HUES48 (cell line): ENCODE results near the gene ABCA4.

Experiments
- H3K27ac ChIP-seq: one replicate; pipeline ENCODE4 v1.7.0; 2013; ENCODE audit warnings: low read depth, low read length, inconsistent platforms
- H3K27me3 ChIP-seq: 2 replicates; pipeline ENCODE4 v1.6.1; 2013; ENCODE audit warnings: mild to moderate bottlenecking, low read length; ENCODE audit not compliant: control insufficient read depth, insufficient read depth
- H3K36me3 ChIP-seq: 2 replicates; pipeline ENCODE4 v1.6.1; 2013; ENCODE audit warnings: low read length; ENCODE audit not compliant: control insufficient read depth, insufficient read depth
- H3K4me1 ChIP-seq: 2 replicates; pipeline ENCODE4 v1.6.1; 2013; ENCODE audit warnings: mild to moderate bottlenecking, low read length; ENCODE audit not compliant: control insufficient read depth, insufficient read depth
- H3K4me3 ChIP-seq: 2 replicates; pipeline ENCODE4 v1.5.1; 2013; ENCODE audit warnings: mild to moderate bottlenecking, low read depth, low read length
- H3K9ac ChIP-seq: 2 replicates; pipeline ENCODE4 v1.6.1; 2013; ENCODE audit warnings: mild to moderate bottlenecking, low read depth, low read length, moderate library complexity
- H3K9me3 ChIP-seq: 2 replicates; pipeline ENCODE4 v1.6.1; 2013; ENCODE audit warnings: low read length; ENCODE audit not compliant: control insufficient read depth, insufficient read depth

Gene ABCA4

DNA sequence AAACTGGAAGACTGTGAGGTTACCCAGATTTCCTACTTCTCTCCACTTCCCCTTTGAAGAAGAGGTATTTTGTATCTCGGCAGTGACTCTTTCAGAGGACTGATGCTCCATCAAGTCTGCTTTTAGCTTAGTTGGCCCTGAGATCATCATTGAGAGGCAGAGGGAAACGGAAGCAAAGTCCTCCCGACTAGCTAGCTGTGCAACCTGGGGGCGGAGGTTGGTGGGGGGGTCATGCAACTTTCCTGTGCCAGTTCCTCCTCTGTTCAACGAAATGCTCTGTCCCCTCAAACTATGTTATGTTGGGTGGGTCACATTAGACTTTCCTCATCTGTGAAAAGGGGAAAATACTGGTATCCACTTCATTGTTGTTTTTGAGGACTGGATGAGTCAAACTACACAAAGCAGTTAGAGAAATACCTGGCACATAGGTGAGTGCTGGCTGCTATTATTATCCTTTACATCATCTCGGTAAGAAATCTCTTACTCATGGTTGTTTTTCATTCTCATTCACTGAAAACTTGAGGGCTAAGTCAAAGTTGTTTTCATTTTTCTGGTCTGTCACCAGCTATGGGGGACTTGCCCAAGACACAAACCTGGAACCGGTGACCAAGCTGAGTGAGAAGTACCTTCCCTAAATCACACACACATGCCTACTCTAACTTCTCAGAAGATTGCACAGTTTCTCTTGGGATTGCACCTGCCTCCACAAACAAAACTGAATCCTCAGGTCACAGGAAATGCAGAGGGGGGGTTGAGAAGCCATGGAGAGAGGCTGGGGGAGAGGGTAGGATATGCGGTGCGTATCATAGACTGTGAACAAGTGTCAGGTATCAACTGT, 83.3 kb downstream of the ABCA4 start:
- Histone ChIP-seq H3K9me3 (no peaks in the 10 kb centered on the region), H3K4me1 (no peaks in the 10 kb centered on the region), H3K36me3 (no peaks in the 10 kb centered on the region), H3K27ac (no peak overlapping the region), H3K9ac (no peak overlapping the region), H3K4me3 (no peak overlapping the region), H3K27me3 (no peaks in the 10 kb centered on the region)

DNA sequence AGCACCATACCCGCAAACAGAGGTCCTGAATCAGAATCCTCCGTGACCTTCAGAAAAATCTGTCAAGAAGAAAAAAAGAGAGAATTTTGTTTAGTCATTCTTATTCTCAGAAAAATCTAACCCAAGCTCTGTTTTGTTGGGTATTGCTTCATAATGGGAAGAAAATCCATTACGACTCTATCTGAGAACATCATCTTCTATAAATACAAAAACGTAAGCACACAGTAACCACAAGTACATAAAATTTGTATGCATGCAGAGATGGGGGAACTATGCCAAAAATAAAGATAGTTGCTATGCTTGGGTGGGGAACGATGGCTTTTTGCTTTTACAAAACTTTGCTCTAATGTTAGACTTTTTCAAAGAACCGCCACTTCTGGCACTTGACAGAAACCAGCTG, 84.2 kb downstream of the ABCA4 start:
- no peaks in the 10 kb centered on the region for H3K4me1 ChIP-seq
- no peaks in the 10 kb centered on the region for H3K36me3 ChIP-seq
- H3K27ac ChIP-seq: no peak overlapping the region
- H3K4me3 ChIP-seq: no peak overlapping the region
- no peak overlapping the region for H3K9ac ChIP-seq
- no peaks in the 10 kb centered on the region for H3K27me3 ChIP-seq
- no peaks in the 10 kb centered on the region for H3K9me3 ChIP-seq

DNA sequence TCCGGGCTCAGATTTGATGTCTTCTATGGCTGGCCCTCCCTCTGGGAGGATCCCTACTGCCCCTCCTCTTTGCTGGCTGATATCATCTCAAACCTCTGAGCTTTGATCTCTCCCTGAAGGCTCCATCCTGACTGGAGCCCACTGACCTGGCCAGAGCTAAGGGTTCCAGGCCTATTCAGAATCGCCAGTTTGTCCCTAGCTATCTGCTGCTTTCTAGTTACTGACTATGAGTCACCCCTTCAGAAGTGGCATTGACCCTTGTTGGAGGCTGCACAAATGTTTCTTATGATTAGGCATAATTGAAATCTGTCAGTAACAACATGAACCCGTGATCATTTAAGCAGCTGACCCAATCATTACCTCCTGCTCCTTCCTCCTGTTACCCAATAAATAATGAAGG, 87.1 kb downstream of the ABCA4 start:
- no peaks in the 10 kb centered on the region for H3K9me3 ChIP-seq
- no peaks in the 10 kb centered on the region for H3K36me3 ChIP-seq
- H3K9ac ChIP-seq: no peak overlapping the region
- no peaks in the 10 kb centered on the region for H3K4me1 ChIP-seq
- H3K27me3 ChIP-seq: no peaks in the 10 kb centered on the region
- H3K27ac ChIP-seq: no peak overlapping the region
- H3K4me3 ChIP-seq: no peak overlapping the region

DNA sequence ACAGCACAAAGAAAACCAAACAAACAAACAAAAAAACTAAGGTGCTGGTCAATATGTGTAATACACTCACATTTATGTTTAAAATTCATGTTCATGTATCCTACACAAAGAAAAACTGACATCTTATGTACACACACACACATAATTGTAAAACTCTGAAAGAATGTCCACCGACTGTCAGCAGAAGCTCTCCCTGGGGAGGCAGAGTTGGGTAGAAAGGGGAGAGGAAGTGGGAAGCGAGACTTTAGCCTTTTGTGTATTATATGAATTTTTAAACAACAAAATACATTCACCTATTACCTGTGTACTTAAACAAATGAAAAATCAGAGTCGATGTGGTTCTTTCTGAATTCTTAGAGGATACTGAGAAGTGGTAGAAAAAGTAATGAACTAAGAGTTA, 88.3 kb downstream of the ABCA4 start:
- Histone ChIP-seq H3K4me3 (no peak overlapping the region), H3K27me3 (no peaks in the 10 kb centered on the region), H3K4me1 (no peaks in the 10 kb centered on the region), H3K36me3 (no peaks in the 10 kb centered on the region), H3K9ac (no peak overlapping the region), H3K27ac (no peak overlapping the region), H3K9me3 (no peaks in the 10 kb centered on the region)

DNA sequence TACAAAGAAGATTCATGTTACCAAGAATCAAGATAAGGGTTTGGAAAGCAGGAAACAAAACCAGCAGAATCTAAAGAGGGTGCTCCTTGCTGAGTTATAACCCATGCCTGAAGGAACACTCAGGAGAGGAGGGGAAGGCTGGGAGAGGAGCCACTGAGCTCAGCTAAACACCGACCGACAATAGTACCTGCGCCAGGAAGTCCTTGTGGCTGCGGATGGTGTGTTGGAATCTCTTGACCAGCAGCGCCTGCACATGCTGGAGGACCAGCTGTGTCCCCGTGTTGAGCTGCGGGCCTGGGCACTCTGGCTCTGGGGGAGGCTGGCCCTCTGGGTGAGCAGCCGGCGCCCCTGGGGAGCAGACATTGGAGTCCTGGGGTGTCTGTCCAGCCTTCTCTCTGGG, 89.4 kb downstream of the ABCA4 start:
- Histone ChIP-seq H3K9ac (no peak overlapping the region), H3K4me1 (no peaks in the 10 kb centered on the region), H3K4me3 (no peak overlapping the region), H3K36me3 (no peaks in the 10 kb centered on the region), H3K27me3 (no peaks in the 10 kb centered on the region), H3K27ac (no peak overlapping the region), H3K9me3 (no peaks in the 10 kb centered on the region)

DNA sequence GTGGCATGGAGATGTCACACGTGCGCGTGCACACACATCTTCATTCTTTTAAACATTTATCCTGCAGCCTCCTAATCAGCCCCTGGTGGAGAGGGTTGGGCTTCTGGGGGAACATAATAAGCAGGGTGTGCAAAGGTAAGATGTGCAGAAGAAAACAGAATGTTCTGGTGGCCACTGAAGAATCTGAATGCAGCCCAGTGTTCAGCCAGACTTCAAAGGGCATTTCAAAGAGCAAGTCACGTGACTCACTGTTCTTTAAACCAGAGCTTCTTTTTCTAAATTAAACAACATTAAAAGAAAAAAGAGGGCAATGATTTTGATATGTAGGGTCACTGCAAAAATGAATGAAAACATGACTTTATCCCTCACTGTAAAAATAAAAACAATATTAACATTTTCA, 89.8 kb downstream of the ABCA4 start:
- no peak overlapping the region for H3K27ac ChIP-seq
- H3K4me3 ChIP-seq: no peak overlapping the region
- H3K4me1 ChIP-seq: no peaks in the 10 kb centered on the region
- H3K9me3 ChIP-seq: no peaks in the 10 kb centered on the region
- no peaks in the 10 kb centered on the region for H3K27me3 ChIP-seq
- H3K36me3 ChIP-seq: no peaks in the 10 kb centered on the region
- no peak overlapping the region for H3K9ac ChIP-seq

DNA sequence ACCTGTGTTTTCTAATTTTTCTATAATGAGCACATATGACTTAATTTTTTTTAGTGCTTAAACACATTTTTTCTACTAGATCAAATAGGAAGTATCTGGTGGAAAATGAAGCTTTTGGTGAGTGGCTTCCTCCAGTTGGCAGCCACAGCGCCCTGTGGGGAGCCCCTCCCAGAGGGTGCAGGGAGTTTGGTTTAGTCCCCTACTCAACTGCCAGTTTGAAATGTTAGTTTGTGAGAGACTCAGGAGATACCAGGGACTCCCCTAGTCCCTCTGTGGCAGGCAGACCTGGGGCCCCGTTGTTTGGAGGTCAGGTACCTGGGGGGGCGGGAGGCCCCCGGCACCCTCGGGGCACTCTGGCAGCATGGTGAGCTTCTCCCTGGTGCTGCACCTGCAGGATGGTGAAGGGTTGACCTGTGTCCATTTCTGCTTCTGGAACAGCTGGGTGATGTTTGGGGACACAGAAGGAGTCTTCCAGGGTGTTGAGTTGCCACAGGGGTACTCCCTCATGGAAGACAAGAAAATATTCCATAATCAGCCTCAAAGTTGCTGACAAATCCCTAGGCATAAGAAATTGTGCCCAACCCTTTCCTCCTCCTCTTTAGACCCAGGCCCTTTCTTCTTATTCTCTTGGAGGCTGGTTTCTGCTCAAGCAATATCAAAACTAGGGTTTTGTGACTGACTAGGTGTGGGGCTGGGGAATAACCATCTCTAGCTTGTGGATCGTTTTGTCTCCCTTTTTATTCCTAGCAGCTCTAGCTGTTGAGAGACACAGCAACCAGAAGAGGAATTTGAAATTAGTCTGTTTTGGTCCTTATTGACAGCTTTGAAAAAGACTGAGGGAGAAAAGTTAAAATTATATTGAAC, 91.6 kb downstream of the ABCA4 start:
- H3K4me1 ChIP-seq: no peaks in the 10 kb centered on the region
- no peak overlapping the region for H3K9ac ChIP-seq
- H3K4me3 ChIP-seq: no peak overlapping the region
- H3K27me3 ChIP-seq: no peaks in the 10 kb centered on the region
- no peak overlapping the region for H3K27ac ChIP-seq
- no peaks in the 10 kb centered on the region for H3K36me3 ChIP-seq
- H3K9me3 ChIP-seq: no peaks in the 10 kb centered on the region

DNA sequence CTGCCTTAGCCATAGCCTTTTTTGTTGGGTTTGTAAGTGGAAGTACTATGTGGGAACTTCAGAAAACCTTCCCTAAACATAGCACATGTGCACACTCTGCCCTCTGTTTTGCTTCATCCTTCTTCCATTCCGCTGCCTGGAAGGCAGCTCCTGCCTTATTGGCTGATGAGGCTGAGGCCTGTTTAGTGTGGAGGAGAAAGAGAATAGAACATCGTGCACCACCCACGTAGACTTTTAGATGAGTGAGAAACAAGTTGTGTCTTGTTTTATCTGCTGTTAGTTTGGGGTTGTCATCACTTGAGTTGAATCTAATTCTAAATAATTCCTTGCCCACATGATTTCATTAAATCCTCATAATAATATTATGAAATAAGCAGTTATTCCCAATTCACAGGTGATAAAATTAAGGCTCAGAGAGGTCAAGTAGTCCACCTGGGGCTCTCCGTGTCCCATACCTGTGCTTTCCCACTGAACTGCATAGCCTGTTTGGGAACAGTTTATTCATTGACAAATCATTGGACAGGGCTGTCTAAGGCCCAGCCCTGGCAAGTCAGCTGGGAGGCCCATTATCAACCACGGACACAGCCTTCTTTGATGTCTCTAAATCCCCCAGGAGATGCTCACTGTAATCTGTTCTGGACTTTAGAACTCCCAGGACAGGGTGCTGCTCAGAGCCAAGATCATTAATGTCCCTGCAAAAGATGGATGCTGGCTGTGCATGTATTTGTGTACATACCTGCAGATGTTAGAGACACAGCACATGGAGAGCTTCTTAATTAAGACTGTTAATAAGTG, 93.0 kb downstream of the ABCA4 start:
- Histone ChIP-seq H3K9ac (no peak overlapping the region), H3K36me3 (no peaks in the 10 kb centered on the region), H3K27ac (no peak overlapping the region)

DNA sequence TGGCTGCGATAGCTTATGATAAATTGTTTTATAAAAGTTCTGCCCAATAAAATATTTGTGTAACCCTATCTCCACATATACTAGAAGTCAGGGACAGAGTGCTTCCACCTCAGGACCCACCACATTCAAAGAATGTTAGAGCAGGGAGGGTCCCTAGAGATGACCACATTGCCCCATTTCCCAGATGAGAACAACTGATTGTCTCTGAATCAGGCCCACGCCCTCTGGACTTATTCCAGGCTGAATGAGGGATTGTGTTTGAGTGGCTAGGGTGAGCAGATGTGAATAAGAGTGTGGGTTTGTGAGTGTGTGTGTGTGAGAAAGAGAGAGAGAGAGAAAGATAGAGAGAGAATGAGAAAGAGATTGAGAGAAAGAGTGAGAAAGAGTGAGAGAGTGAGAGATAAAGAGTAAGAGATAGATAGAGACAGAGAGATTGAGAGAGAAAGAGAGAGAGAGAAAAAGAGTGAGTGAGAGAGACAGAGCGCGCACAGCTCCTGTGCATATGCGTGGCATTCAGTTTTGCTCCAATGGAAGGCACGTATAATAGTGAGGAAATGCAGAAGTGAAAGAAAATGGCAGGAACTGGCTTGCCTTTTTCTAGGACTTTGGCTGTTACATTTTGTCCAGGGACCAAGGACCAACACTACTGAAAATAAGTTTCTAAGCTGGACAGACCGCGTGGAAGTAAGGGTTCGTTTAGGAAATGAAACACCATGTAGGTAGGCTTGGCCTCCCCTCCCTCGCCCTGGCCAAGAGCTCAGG, 94.1 kb downstream of the ABCA4 start:
- Histone ChIP-seq H3K27ac (no peak overlapping the region), H3K4me1 (no peaks in the 10 kb centered on the region; the same call in 1 of the 2 replicates), H3K9me3 (no peaks in the 10 kb centered on the region), H3K4me3 (no peak overlapping the region), H3K36me3 (no peaks in the 10 kb centered on the region), H3K9ac (no peak overlapping the region), H3K27me3 (no peaks in the 10 kb centered on the region)

More for the DNA sequence above, 93.0 kb downstream of the ABCA4 start:
- H3K4me3 ChIP-seq: no peak overlapping the region
- H3K4me1 ChIP-seq: no peaks in the 10 kb centered on the region
- no peaks in the 10 kb centered on the region for H3K27me3 ChIP-seq
- H3K9me3 ChIP-seq: no peaks in the 10 kb centered on the region
